ENCODE results near the gene SNAPC2. TPM values are rescaled to one million over a fixed set of nuclear protein-coding genes. Genes with fewer than 3 reads are reported as not detected.

The SNAPC2 gene
- total and polyA plus RNA-seq, 2 donors (not counting 1 experiment from before 2014, with no cell fraction given): 19.9 to 21.7 TPM

- H3K4me3 ChIP-seq (ENCODE audit: control extremely low read depth in 1 of 5, extremely low read depth in 1 of 5, insufficient read depth in 1 of 5, low read depth in 2 of 5, low read length in 4 of 5): no peak within 1 kb of the TSS
- H3K4me1 Mint-ChIP-seq: peaks cover 23% of the 10 kb centered on the region
- H3K36me3 ChIP-seq (replicated peaks in 1 of 2; ENCODE audit: control extremely low read depth in 1 of 2, control insufficient read depth in 1 of 2, extremely low read depth in 1 of 2, insufficient read depth in 2 of 2, low read length in 1 of 2): peaks cover 3 to 26% of the 10 kb centered on the region in 2 experiments
- WGBS (ENCODE audit: insufficient coverage): 87% methylated on average over 9 of the region's 12 CpGs
- peak within 1 kb of the TSS; percentile 87 for H3K4me2 ChIP-seq (replicated peaks; ENCODE audit: low read depth, low read length, poor library complexity, severe bottlenecking)
- no peak within 1 kb of the TSS for H2AFZ ChIP-seq (ENCODE audit: insufficient read depth, low read depth, low read length, poor library complexity, severe bottlenecking)
- ATAC-seq (ENCODE audit: low read depth): no peak
- TF ChIP-seq CTCF (IDR thresholded peaks at IDR 0.05) (no peak), EZH2 (IDR thresholded peaks at IDR 0.05; ENCODE audit: borderline replicate concordance, insufficient read depth, low read depth, low read length, poor library complexity, severe bottlenecking) (no peak)
- no peak within 1 kb of the TSS for H3K27ac ChIP-seq (ENCODE audit: low read length in 2 of 2)
- peak within 1 kb of the TSS; percentile 68 for H3K4me3 Mint-ChIP-seq
- H3K9ac ChIP-seq (ENCODE audit: low read length): no peak within 1 kb of the TSS
- ChIA-PET CTCF (interaction anchor here (3.7 kb wide), 1 partner anchor 30 kb away, joined by 21 read pairs; the partner anchor contains the start of gene TIMM44), POLR2A (no interaction called here)
- H4K20me1 ChIP-seq (ENCODE audit: control insufficient read depth, insufficient read depth, low read length, poor library complexity, severe bottlenecking): peaks cover 64% of the 10 kb centered on the region
- H3K4me1 ChIP-seq (ENCODE audit: control insufficient read depth in 2 of 2, insufficient read depth in 2 of 2, low read length in 2 of 2): peaks cover 40 to 44% of the 10 kb centered on the region in 2 donors
- H3K79me2 ChIP-seq (ENCODE audit: control insufficient read depth, insufficient read depth, low read length): peaks cover 3% of the 10 kb centered on the region
- peaks cover 18% of the 10 kb centered on the region for H3K27me3 Mint-ChIP-seq
- H3K9me3 ChIP-seq (ENCODE audit: control extremely low read depth in 1 of 3, control insufficient read depth in 2 of 3, insufficient read depth in 1 of 3, low read length in 2 of 3): peaks cover 0 to 25% (median 0%) of the 10 kb centered on the region in 3 donors
- peak within 1 kb of the TSS; percentile 67 for H3K27ac Mint-ChIP-seq
- DNase-seq: no peak
- intact Hi-C loops (cut with micrococcal nuclease): no loop called here
- no peaks in the 10 kb centered on the region for H3K9me3 Mint-ChIP-seq (ENCODE audit: insufficient read depth)
- peaks cover 0 to 45% (median 24%) of the 10 kb centered on the region in 4 experiments for H3K27me3 ChIP-seq (replicated peaks in 1 of 4; ENCODE audit: control extremely low read depth in 1 of 4, control insufficient read depth in 3 of 4, insufficient read depth in 4 of 4, low read length in 3 of 4)
Observed at GRCh38 chr19:7914598-7915045, 5.5 kb upstream of the SNAPC2 start, which contains the start of gene TGFBR3L. TSS of gene TGFBR3L (plus strand) at chr19:7914830.
